SK-N-SH (cell line): ENCODE measurements around the gene MACROD2. TPM values are rescaled to one million over a fixed set of nuclear protein-coding genes. Genes with fewer than 3 reads are reported as not detected.

Experiments
- CTCF ChIA-PET: fragments of 300-600, 350-600 bp; formaldehyde crosslinking; extraction: SDS; loops from one replicate; lab custom pipeline; 2021; lab: Yijun Ruan, JAX
- POLR2A ChIA-PET: fragments of 350-600 bp; sonication (Branson Sonifier 250); formaldehyde crosslinking; extraction: SDS; loops from one replicate; lab custom pipeline; 2020; ENCODE audit warnings: antibody characterized with exemption, inconsistent platforms; lab: Yijun Ruan, JAX
- DNase-seq: peaks from one replicate; pipeline ENCODE4 v3.0.0; 2012
- H2AFZ ChIP-seq: fragments of 200-600 bp; sonication (generic); 2 replicates; pipeline ENCODE4 v1.8.1; 2016; ENCODE audit warnings: antibody characterized with exemption, mild to moderate bottlenecking, low read depth
- H3F3A ChIP-seq: fragments of 200-600 bp; sonication (generic); replicated peaks from 2 replicates; pipeline ENCODE3; 2016; ENCODE audit warnings: antibody characterized with exemption, mild to moderate bottlenecking; ENCODE audit not compliant: insufficient read depth
- H3K27ac ChIP-seq, 2 experiments: fragments of 200-500 bp in 1 of 2; fragments of 200-600 bp in 1 of 2; sonication (Bioruptor generic) in 1 of 2; sonication (generic), shearing (Covaris generic) in 1 of 2; 2 replicates each; pipeline versions ENCODE4 v1.5.1 to v1.6.1; 2014 to 2016; ENCODE audit warnings: low read depth in 2 of 2, inconsistent platforms in 1 of 2, low read length in 1 of 2, mild to moderate bottlenecking in 1 of 2, mixed read lengths in 1 of 2
- H3K27me3 ChIP-seq: fragments of 200-600 bp; sonication (generic), shearing (Covaris generic); 2 replicates; pipeline ENCODE4 v1.6.1; 2016; ENCODE audit warnings: mixed run types; ENCODE audit not compliant: insufficient read depth
- H3K36me3 ChIP-seq, 2 experiments: fragments of 200-500 bp in 1 of 2; fragments of 200-600 bp in 1 of 2; sonication (Bioruptor generic) in 1 of 2; sonication (generic) in 1 of 2; replicated peaks in 1 of 2; 2 replicates each; pipeline versions ENCODE3 to v1.5.1; 2014 to 2016; ENCODE audit warnings: low read length in 1 of 2, mild to moderate bottlenecking in 1 of 2; ENCODE audit not compliant: insufficient read depth in 2 of 2, control insufficient read depth in 1 of 2
- H3K4me1 ChIP-seq, 2 experiments: fragments of 200-500 bp in 1 of 2; fragments of 200-600 bp in 1 of 2; sonication (Bioruptor generic) in 1 of 2; sonication (generic), shearing (Covaris generic) in 1 of 2; 2 replicates each; pipeline versions ENCODE4 v1.5.1 to v1.6.1; 2014 to 2016; ENCODE audit warnings: low read depth in 1 of 2, low read length in 1 of 2, mixed run types in 1 of 2; ENCODE audit not compliant: insufficient read depth in 2 of 2, control insufficient read depth in 1 of 2
- H3K4me2 ChIP-seq: fragments of 200-600 bp; sonication (generic), shearing (Covaris generic); 2 replicates; pipeline ENCODE4 v1.6.1; 2017; ENCODE audit warnings: mixed run types
- H3K4me3 ChIP-seq, 2 experiments: fragments of 200-500 bp in 1 of 2; fragments of 200-600 bp in 1 of 2; sonication (Bioruptor generic) in 1 of 2; sonication (generic), shearing (Covaris generic) in 1 of 2; 2 replicates each; pipeline versions ENCODE4 v1.5.1 to v1.8.1; 2014 to 2016; ENCODE audit warnings: low read depth in 2 of 2, inconsistent platforms in 1 of 2, low read length in 1 of 2, mild to moderate bottlenecking in 1 of 2, mixed read lengths in 1 of 2, moderate library complexity in 1 of 2
- H3K79me2 ChIP-seq: fragments of 200-600 bp; sonication (generic); 2 replicates; pipeline ENCODE4 v1.8.1; 2017; ENCODE audit warnings: mild to moderate bottlenecking; ENCODE audit not compliant: insufficient read depth
- H3K9ac ChIP-seq: fragments of 200-600 bp; sonication (generic); 2 replicates; pipeline ENCODE4 v1.6.1; 2017; ENCODE audit warnings: mixed run types
- H3K9me2 ChIP-seq: fragments of 200-600 bp; sonication (generic); 2 replicates; pipeline ENCODE4 v1.6.1; 2017; ENCODE audit warnings: mixed run types
- H3K9me3 ChIP-seq: fragments of 200-600 bp; sonication (generic); 2 replicates; pipeline ENCODE4 v1.6.1; 2017; ENCODE audit warnings: mixed run types, mild to moderate bottlenecking, moderate library complexity
- H4K20me1 ChIP-seq: fragments of 200-600 bp; sonication (generic); 2 replicates; pipeline ENCODE4 v1.6.1; 2017; ENCODE audit warnings: mild to moderate bottlenecking, mixed run types; ENCODE audit not compliant: insufficient read depth
- ELF1 ChIP-seq: IDR thresholded peaks from 2 replicates; pipeline ENCODE4 v1.4.0; 2012
- MEF2A ChIP-seq: IDR thresholded peaks from 2 replicates; pipeline ENCODE4 v1.4.0; 2012; ENCODE audit warnings: low read depth, borderline replicate concordance
- RAD21 ChIP-seq: IDR thresholded peaks from 2 replicates; pipeline ENCODE4 v1.6.1; 2012; ENCODE audit warnings: mild to moderate bottlenecking, low read length
- RCOR1 ChIP-seq: fragments of 150-350 bp; IDR thresholded peaks from 2 replicates; pipeline ENCODE4 v1.6.1; 2017; ENCODE audit warnings: antibody characterized with exemption, low read length
- WGBS: methylation state at CpG from one replicate; pipeline ENCODE4 v1.1.6; 2017; ENCODE audit warnings: low lambda C conversion rate; 5-methylcytosine and 5-hydroxymethylcytosine counted together
- polyA plus RNA-seq, 3 experiments: library from polyadenylated mRNA; depleted of rRNA; stranded (reverse); fragments of >200 nt; gene quantifications; 2 replicates each; pipeline ENCODE4 v1.2.3, GENCODE V29; 2012
- TF ChIP-seq, protein P1 (sequence below): IDR thresholded peaks from 2 replicates; pipeline ENCODE4 v1.6.1; 2012; ENCODE audit warnings: mild to moderate bottlenecking, low read depth, low read length, moderate library complexity
- TF ChIP-seq, protein P2 (sequence below): IDR thresholded peaks from 2 replicates; pipeline ENCODE4 v1.4.0; 2012; ENCODE audit warnings: low read depth

Gene MACROD2
- polyA plus RNA-seq, 1 of the 3 experiments (the other 2 are of a cell fraction), result 0.33 TPM

DNA sequence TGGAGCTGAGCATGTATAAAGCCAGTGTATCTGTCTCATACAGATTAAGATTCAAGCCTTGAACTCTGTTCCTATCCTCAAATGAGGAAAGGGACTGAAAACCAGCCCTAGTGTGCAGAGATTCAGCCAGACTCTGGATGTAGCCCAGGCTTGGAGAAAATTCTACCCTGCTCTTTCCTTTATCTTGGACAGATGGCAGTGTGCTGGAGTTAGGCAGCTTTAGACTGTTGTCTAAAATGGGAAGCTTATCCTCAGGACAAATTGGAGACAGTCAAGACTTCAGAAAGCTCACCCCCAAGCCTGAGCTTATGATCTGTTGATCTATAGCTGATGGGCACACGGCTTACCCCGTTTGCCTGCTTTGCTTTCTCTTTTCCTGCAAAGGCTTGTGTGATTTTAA is 1520.4 kb downstream of the MACROD2 start:
- Histone ChIP-seq H4K20me1 (no peaks in the 10 kb centered on the region), H2AFZ (no peak overlapping the region), H3K9ac (no peak overlapping the region), H3K79me2 (no peaks in the 10 kb centered on the region), H3K9me2 (no peaks in the 10 kb centered on the region), H3K4me1 (no peaks in the 10 kb centered on the region; a peak in 1 of 4 replicates), H3K4me3 (no peak overlapping the region), H3K27ac (no peak overlapping the region), H3K4me2 (no peak overlapping the region), H3K27me3 (no peaks in the 10 kb centered on the region), H3F3A (no peaks in the 10 kb centered on the region), H3K9me3 (no peaks in the 10 kb centered on the region), H3K36me3 (no peaks in the 10 kb centered on the region)
- ChIA-PET POLR2A (no interaction called here), CTCF (interaction anchor here (0.7 kb wide), 1 partner anchor 1245 kb away, joined by 3 read pairs; no protein-coding TSS in a partner anchor)
- 35% methylated on average over 2 of the region's 2 CpGs for WGBS
- DNase-seq, result peak; percentile 10
- TF ChIP-seq RAD21, result peak; percentile 24; the same call in 1 of the 2 replicates
- TF ChIP-seq, protein P1, sequence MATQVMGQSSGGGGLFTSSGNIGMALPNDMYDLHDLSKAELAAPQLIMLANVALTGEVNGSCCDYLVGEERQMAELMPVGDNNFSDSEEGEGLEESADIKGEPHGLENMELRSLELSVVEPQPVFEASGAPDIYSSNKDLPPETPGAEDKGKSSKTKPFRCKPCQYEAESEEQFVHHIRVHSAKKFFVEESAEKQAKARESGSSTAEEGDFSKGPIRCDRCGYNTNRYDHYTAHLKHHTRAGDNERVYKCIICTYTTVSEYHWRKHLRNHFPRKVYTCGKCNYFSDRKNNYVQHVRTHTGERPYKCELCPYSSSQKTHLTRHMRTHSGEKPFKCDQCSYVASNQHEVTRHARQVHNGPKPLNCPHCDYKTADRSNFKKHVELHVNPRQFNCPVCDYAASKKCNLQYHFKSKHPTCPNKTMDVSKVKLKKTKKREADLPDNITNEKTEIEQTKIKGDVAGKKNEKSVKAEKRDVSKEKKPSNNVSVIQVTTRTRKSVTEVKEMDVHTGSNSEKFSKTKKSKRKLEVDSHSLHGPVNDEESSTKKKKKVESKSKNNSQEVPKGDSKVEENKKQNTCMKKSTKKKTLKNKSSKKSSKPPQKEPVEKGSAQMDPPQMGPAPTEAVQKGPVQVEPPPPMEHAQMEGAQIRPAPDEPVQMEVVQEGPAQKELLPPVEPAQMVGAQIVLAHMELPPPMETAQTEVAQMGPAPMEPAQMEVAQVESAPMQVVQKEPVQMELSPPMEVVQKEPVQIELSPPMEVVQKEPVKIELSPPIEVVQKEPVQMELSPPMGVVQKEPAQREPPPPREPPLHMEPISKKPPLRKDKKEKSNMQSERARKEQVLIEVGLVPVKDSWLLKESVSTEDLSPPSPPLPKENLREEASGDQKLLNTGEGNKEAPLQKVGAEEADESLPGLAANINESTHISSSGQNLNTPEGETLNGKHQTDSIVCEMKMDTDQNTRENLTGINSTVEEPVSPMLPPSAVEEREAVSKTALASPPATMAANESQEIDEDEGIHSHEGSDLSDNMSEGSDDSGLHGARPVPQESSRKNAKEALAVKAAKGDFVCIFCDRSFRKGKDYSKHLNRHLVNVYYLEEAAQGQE, result no peak

DNA sequence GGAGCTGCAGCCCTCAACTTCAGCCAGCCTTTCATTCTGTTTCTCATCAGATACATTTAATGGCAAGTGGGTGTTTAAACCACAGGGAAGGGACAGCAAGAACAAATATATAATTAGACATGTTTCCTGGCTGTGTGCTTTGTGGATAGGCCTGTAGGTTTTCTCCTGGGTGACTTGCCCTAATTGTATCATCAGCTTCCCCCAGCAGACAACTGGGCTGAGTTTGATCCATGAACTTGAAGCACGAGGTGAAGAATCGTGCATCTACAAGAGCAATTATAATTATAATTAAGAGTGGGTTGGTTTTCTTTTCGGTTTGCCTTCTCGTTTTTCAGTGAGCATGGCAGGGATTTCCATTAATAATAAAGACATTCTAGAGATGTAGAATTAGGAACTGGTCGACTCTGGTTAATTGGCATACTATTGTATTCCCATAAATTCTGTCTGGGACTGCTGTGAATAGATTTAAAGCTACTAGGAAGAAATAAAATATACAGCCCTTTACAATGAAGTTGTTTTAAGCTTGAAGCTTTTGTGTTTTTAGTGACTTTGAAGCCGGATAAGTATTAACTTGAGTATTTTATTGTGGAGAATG is 1525.7 kb downstream of the MACROD2 start:
- H3K9me2 ChIP-seq, result no peaks in the 10 kb centered on the region
- H3F3A ChIP-seq, result no peaks in the 10 kb centered on the region
- H3K36me3 ChIP-seq, result no peaks in the 10 kb centered on the region
- H3K27ac ChIP-seq, result no peak overlapping the region
- H3K4me2 ChIP-seq, result no peak overlapping the region
- ChIA-PET POLR2A (no interaction called here), CTCF (no interaction called here)
- 37% methylated on average over 6 of the region's 6 CpGs for WGBS
- H2AFZ ChIP-seq, result no peak overlapping the region
- no peak for DNase-seq
- no peak overlapping the region for H3K9ac ChIP-seq
- TF ChIP-seq, protein P2, sequence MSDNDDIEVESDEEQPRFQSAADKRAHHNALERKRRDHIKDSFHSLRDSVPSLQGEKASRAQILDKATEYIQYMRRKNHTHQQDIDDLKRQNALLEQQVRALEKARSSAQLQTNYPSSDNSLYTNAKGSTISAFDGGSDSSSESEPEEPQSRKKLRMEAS, result no peak
- TF ChIP-seq, protein P1, result no peak
- TF ChIP-seq MEF2A, result no peak
- TF ChIP-seq ELF1, result no peak
- no peak for TF ChIP-seq RCOR1
- no peaks in the 10 kb centered on the region for H4K20me1 ChIP-seq
- no peak overlapping the region for H3K4me3 ChIP-seq
- no peaks in the 10 kb centered on the region for H3K27me3 ChIP-seq
- no peaks in the 10 kb centered on the region for H3K9me3 ChIP-seq
- no peaks in the 10 kb centered on the region for H3K79me2 ChIP-seq
- H3K4me1 ChIP-seq, result no peaks in the 10 kb centered on the region; a peak in 1 of 4 replicates
